ENCODE measurements around the gene NDC80.

Gene NDC80

GRCh38 chr18:2589345-2590068 is 18.1 kb downstream of the NDC80 start:
- peaks cover 96% of the 10 kb centered on the region for H3K36me3 ChIP-seq (ENCODE audit: insufficient read depth, low read depth, low read length)
- no peak overlapping the region for H3K4me3 ChIP-seq (ENCODE audit: low read length)
- no peaks in the 10 kb centered on the region for H3K9me3 ChIP-seq (ENCODE audit: insufficient read depth, low read depth, low read length)
- no peak overlapping the region for H3K9ac ChIP-seq (ENCODE audit: low read depth, low read length)
- no peaks in the 10 kb centered on the region for H3K4me1 ChIP-seq (ENCODE audit: insufficient read depth, low read length)
- no peak overlapping the region for H3K27ac ChIP-seq (ENCODE audit: low read length)
- no peaks in the 10 kb centered on the region for H3K27me3 ChIP-seq (ENCODE audit: insufficient read depth, low read length)

DNA sequence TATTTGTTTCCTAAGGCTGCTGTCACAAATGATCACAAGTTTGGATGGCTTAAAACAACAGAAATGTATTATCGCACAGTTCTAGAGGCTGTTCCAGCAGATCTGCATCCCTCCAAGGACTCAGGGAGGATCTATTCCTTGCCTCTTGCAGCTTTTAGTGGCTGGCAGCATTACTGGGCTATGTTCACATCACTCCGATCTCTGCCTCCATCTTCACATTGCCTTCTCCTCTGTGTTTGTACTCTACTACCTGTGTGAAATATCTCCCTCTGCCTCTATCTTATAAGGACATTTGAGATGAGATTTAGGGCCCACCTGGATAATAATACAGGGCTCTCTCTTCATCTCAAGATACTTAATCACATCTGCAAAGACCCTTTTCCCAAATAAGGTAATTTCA is 18.9 kb downstream of the NDC80 start:
- no peaks in the 10 kb centered on the region for H3K27me3 ChIP-seq (ENCODE audit: insufficient read depth, low read length)
- no peak overlapping the region for H3K9ac ChIP-seq (ENCODE audit: low read depth, low read length)
- no peak overlapping the region for H3K4me3 ChIP-seq (ENCODE audit: low read length)
- no peaks in the 10 kb centered on the region; the same call in 1 of the 2 replicates for H3K9me3 ChIP-seq (ENCODE audit: insufficient read depth, low read depth, low read length)
- H3K36me3 ChIP-seq (ENCODE audit: insufficient read depth, low read depth, low read length) = peaks cover 95% of the 10 kb centered on the region
- H3K27ac ChIP-seq (ENCODE audit: low read length) = no peak overlapping the region
- H3K4me1 ChIP-seq (ENCODE audit: insufficient read depth, low read length) = no peaks in the 10 kb centered on the region

DNA sequence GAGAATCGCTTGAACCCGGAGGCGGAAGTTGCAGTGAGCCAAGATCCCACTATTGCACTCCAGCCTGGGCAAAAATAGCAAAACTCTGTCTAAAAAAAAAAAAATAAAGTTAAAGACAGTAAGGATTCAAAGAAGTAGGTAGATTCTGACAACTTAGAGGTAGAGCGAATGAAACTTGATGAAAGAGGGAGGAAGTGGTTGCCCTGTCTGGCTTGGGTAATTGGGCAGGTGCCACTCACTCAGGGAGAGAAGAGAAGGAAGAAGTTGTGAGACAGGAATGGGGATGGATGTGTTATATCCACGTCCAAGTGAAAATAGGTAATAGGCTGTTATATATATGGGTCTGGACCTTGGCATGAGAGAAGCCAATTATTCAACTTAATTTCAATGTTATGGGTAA is 26.3 kb downstream of the NDC80 start:
- Histone ChIP-seq H3K4me1 (ENCODE audit: insufficient read depth, low read length) (no peaks in the 10 kb centered on the region), H3K9me3 (ENCODE audit: insufficient read depth, low read depth, low read length) (no peaks in the 10 kb centered on the region; the same call in 1 of the 2 replicates), H3K36me3 (ENCODE audit: insufficient read depth, low read depth, low read length) (peaks cover 88% of the 10 kb centered on the region), H3K27me3 (ENCODE audit: insufficient read depth, low read length) (no peaks in the 10 kb centered on the region), H3K9ac (ENCODE audit: low read depth, low read length) (no peak overlapping the region), H3K4me3 (ENCODE audit: low read length) (no peak overlapping the region), H3K27ac (ENCODE audit: low read length) (no peak overlapping the region)

- Histone ChIP-seq H3K36me3 (ENCODE audit: insufficient read depth, low read depth, low read length) (peaks cover 89% of the 10 kb centered on the region), H3K27me3 (ENCODE audit: insufficient read depth, low read length) (no peaks in the 10 kb centered on the region), H3K27ac (ENCODE audit: low read length) (no peak overlapping the region), H3K9me3 (ENCODE audit: insufficient read depth, low read depth, low read length) (no peaks in the 10 kb centered on the region), H3K4me3 (ENCODE audit: low read length) (no peak overlapping the region), H3K9ac (ENCODE audit: low read depth, low read length) (no peak overlapping the region), H3K4me1 (ENCODE audit: insufficient read depth, low read length) (no peaks in the 10 kb centered on the region)
Observed at GRCh38 chr18:2602844-2603243, 31.5 kb downstream of the NDC80 start.

DNA sequence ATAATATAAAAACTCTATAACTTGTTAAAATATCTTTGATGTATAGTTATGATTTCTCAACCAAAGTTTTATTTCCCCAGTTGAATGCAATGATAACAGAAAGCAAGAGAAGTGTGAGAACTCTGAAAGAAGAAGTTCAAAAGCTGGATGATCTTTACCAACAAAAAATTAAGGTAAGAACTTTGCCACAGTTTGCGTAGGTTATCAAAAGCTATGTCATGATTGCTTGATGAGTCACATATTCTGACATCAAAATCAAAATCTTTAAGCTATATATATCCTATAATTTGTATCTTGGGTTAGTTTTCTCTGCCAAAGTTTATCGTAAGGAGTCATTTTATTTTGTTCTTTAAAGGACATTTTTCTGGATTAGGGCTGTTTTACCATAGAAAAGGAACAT is 35.0 kb downstream of the NDC80 start:
- no peak overlapping the region for H3K9ac ChIP-seq (ENCODE audit: low read depth, low read length)
- no peaks in the 10 kb centered on the region for H3K27me3 ChIP-seq (ENCODE audit: insufficient read depth, low read length)
- no peak overlapping the region for H3K4me3 ChIP-seq (ENCODE audit: low read length)
- H3K9me3 ChIP-seq (ENCODE audit: insufficient read depth, low read depth, low read length) = no peaks in the 10 kb centered on the region
- H3K27ac ChIP-seq (ENCODE audit: low read length) = no peak overlapping the region
- peaks cover 87% of the 10 kb centered on the region for H3K36me3 ChIP-seq (ENCODE audit: insufficient read depth, low read depth, low read length)
- no peaks in the 10 kb centered on the region for H3K4me1 ChIP-seq (ENCODE audit: insufficient read depth, low read length)

DNA sequence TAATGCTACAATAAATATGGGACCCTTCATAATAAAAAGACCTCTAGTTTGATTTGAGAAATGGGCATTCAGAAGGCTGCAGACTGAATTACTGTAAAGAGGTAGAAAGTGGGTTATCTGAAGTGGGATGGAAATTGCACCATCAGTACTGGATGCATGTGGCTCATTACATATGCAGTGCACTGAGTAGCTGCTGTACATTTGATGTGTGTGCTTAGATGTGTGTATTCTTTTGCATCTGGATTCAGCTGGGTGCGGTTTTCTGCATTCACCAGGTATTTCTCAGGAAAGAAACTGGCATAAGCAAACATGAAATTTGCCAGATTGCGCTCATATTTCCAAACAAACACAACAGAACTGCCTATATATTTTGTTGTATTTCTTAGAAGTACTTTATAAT is 38.2 kb downstream of the NDC80 start:
- Histone ChIP-seq H3K27ac (ENCODE audit: low read length) (no peak overlapping the region), H3K27me3 (ENCODE audit: insufficient read depth, low read length) (no peaks in the 10 kb centered on the region), H3K4me3 (ENCODE audit: low read length) (no peak overlapping the region), H3K36me3 (ENCODE audit: insufficient read depth, low read depth, low read length) (peaks cover 85% of the 10 kb centered on the region), H3K9me3 (ENCODE audit: insufficient read depth, low read depth, low read length) (no peaks in the 10 kb centered on the region), H3K9ac (ENCODE audit: low read depth, low read length) (no peak overlapping the region), H3K4me1 (ENCODE audit: insufficient read depth, low read length) (no peaks in the 10 kb centered on the region)

DNA sequence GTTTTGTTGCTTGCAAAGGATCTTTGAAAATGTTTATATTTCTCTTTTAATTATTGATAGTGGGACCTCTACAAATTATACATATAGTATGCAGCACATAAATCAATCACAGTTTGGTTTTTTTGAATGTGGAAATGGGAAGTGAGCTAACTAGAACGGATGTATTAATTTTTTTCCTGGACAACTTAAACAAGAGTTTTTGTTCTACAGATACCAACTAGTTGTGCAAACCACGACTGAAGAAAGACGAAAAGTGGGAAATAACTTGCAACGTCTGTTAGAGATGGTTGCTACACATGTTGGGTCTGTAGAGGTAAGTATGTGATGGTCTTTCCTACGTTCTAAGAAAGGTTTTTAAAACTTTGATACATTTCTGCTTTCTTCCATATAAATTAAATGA is 39.2 kb downstream of the NDC80 start:
- Histone ChIP-seq H3K4me1 (ENCODE audit: insufficient read depth, low read length) (no peaks in the 10 kb centered on the region), H3K27ac (ENCODE audit: low read length) (no peak overlapping the region), H3K36me3 (ENCODE audit: insufficient read depth, low read depth, low read length) (peaks cover 90% of the 10 kb centered on the region)

GRCh38 chr18:2612996-2613395 is 41.6 kb downstream of the NDC80 start:
- Histone ChIP-seq H3K4me1 (ENCODE audit: insufficient read depth, low read length) (no peaks in the 10 kb centered on the region), H3K27ac (ENCODE audit: low read length) (no peak overlapping the region), H3K9me3 (ENCODE audit: insufficient read depth, low read depth, low read length) (no peaks in the 10 kb centered on the region), H3K9ac (ENCODE audit: low read depth, low read length) (no peak overlapping the region), H3K4me3 (ENCODE audit: low read length) (no peak overlapping the region), H3K36me3 (ENCODE audit: insufficient read depth, low read depth, low read length) (peaks cover 84% of the 10 kb centered on the region), H3K27me3 (ENCODE audit: insufficient read depth, low read length) (no peaks in the 10 kb centered on the region)

More for the DNA sequence above, 39.2 kb downstream of the NDC80 start:
- Histone ChIP-seq H3K9ac (ENCODE audit: low read depth, low read length) (no peak overlapping the region), H3K9me3 (ENCODE audit: insufficient read depth, low read depth, low read length) (no peaks in the 10 kb centered on the region), H3K27me3 (ENCODE audit: insufficient read depth, low read length) (no peaks in the 10 kb centered on the region), H3K4me3 (ENCODE audit: low read length) (no peak overlapping the region)

DNA sequence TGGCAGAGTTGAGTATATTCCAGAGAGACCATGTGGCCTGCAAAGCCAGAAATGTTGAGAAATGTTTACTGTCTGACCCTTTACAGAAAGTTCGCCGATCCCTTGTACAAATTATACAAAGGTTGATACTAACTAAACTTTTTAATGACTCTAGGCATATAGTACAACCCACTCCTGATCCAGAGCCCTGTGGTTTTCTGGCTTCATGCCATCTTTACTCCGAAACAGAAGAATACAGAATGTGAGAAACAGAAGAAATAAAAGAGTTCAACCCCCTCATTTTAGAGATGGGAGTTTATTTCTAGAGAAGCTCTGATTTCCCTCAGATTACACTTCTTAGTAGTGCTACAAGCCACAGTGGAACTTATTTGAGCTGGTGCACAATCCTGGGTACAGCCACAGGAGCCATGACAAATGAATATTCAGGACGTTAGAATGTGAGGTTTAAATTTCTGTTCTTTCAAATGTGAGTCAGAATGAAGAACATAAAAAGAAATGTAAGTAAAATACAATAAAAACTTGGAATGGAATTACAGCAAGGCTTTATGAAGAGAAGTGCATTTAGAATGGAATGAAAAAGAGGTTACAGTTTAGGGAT is 46.1 kb downstream of the NDC80 start:
- peaks cover 40% of the 10 kb centered on the region for H3K36me3 ChIP-seq (ENCODE audit: insufficient read depth, low read depth, low read length)
- H3K27me3 ChIP-seq (ENCODE audit: insufficient read depth, low read length) = no peaks in the 10 kb centered on the region
- H3K9me3 ChIP-seq (ENCODE audit: insufficient read depth, low read depth, low read length) = no peaks in the 10 kb centered on the region
- no peak overlapping the region for H3K9ac ChIP-seq (ENCODE audit: low read depth, low read length)
- H3K4me3 ChIP-seq (ENCODE audit: low read length) = no peak overlapping the region
- no peaks in the 10 kb centered on the region for H3K4me1 ChIP-seq (ENCODE audit: insufficient read depth, low read length)
- H3K27ac ChIP-seq (ENCODE audit: low read length) = no peak overlapping the region

DNA sequence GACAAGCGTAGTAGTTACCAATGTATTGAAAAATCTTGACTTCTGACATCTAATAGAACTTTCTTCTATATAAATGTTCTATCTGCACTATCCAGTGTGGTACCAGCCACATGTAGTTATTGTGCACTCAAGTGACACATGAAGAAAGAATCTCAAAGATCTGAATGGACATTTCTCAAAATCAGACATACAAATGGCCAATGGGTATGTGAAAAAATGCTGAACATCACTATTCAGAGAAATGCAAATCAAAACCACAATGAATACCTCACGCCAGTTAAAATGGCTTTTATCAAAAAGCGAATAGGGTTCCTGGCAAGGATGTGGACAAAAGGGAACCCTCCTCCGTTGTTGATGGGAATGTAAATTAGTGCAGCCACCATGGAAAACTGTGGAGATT is 46.7 kb downstream of the NDC80 start:
- no peak overlapping the region for H3K4me3 ChIP-seq (ENCODE audit: low read length)
- H3K9ac ChIP-seq (ENCODE audit: low read depth, low read length) = no peak overlapping the region
- H3K9me3 ChIP-seq (ENCODE audit: insufficient read depth, low read depth, low read length) = no peaks in the 10 kb centered on the region
- H3K36me3 ChIP-seq (ENCODE audit: insufficient read depth, low read depth, low read length) = peaks cover 35% of the 10 kb centered on the region
- H3K27me3 ChIP-seq (ENCODE audit: insufficient read depth, low read length) = no peaks in the 10 kb centered on the region
- no peaks in the 10 kb centered on the region for H3K4me1 ChIP-seq (ENCODE audit: insufficient read depth, low read length)
- H3K27ac ChIP-seq (ENCODE audit: low read length) = no peak overlapping the region

GRCh38 chr18:2625217-2625616 is 53.9 kb downstream of the NDC80 start:
- Histone ChIP-seq H3K9me3 (ENCODE audit: insufficient read depth, low read depth, low read length) (no peaks in the 10 kb centered on the region), H3K27me3 (ENCODE audit: insufficient read depth, low read length) (no peaks in the 10 kb centered on the region), H3K4me1 (ENCODE audit: insufficient read depth, low read length) (no peaks in the 10 kb centered on the region), H3K9ac (ENCODE audit: low read depth, low read length) (no peak overlapping the region), H3K36me3 (ENCODE audit: insufficient read depth, low read depth, low read length) (no peaks in the 10 kb centered on the region), H3K27ac (ENCODE audit: low read length) (no peak overlapping the region), H3K4me3 (ENCODE audit: low read length) (no peak overlapping the region)

- H3K4me3 ChIP-seq (ENCODE audit: low read length) = no peak overlapping the region
- H3K9ac ChIP-seq (ENCODE audit: low read depth, low read length) = no peak overlapping the region
- H3K27me3 ChIP-seq (ENCODE audit: insufficient read depth, low read length) = no peaks in the 10 kb centered on the region
- no peaks in the 10 kb centered on the region for H3K36me3 ChIP-seq (ENCODE audit: insufficient read depth, low read depth, low read length)
- H3K4me1 ChIP-seq (ENCODE audit: insufficient read depth, low read length) = no peaks in the 10 kb centered on the region
- no peak overlapping the region for H3K27ac ChIP-seq (ENCODE audit: low read length)
- no peaks in the 10 kb centered on the region for H3K9me3 ChIP-seq (ENCODE audit: insufficient read depth, low read depth, low read length)
Observed at GRCh38 chr18:2627821-2628276, 56.5 kb downstream of the NDC80 start.

All from iPS-20b (cell line).